Left lung (tissue), 10 donors: ENCODE results near the gene ENO3. TPM values are rescaled to one million over a fixed set of nuclear protein-coding genes. Genes with fewer than 3 reads are reported as not detected.

Source experiments
- ATAC-seq: fragments of 200-7000 bp; cut with Tn5 transposase; one replicate; pipeline ENCODE4 v1.9.1; 2020; ENCODE audit warnings: moderate library complexity
- DNase-seq, 4 donors: peaks; one replicate each; pipeline ENCODE4 v3.0.0-alpha.2; 2013 to 2020
- H3K27ac ChIP-seq, 2 donors: fragments of 200-600 bp; sonication (generic) in 1 of 2; one replicate each; pipeline versions ENCODE4 v1.5.0 to v1.8.0; 2020 to 2021
- H3K27me3 ChIP-seq, 2 donors: fragments of 200-600 bp; sonication (generic) in 1 of 2; one replicate each; pipeline versions ENCODE4 v1.5.0 to v1.8.0; 2020 to 2021
- H3K36me3 ChIP-seq, 2 donors: fragments of 200-600 bp; sonication (generic) in 1 of 2; one replicate each; pipeline versions ENCODE4 v1.5.0 to v1.8.0; 2020 to 2021
- H3K4me1 ChIP-seq, 2 donors: fragments of 200-600 bp; one replicate each; pipeline ENCODE4 v1.8.0; 2021
- H3K4me3 ChIP-seq, 2 donors: fragments of 200-600 bp; sonication (generic) in 1 of 2; one replicate each; pipeline versions ENCODE4 v1.5.0 to v1.8.0; 2020 to 2021; ENCODE audit warnings: mild to moderate bottlenecking in 1 of 2
- H3K9me3 ChIP-seq, 2 donors: fragments of 200-600 bp; sonication (generic) in 1 of 2; one replicate each; pipeline versions ENCODE4 v1.5.0 to v1.8.0; 2020 to 2021
- CTCF ChIP-seq, 2 donors: fragments of 200-600 bp; sonication (generic) in 1 of 2; IDR thresholded peaks; one replicate each; pipeline versions ENCODE4 v1.5.0 to v1.8.0; 2021; ENCODE audit warnings: antibody characterized with exemption in 2 of 2
- intact Hi-C, 2 donors: fragments of 100-400 bp; cut with DNase I; formaldehyde crosslinking; loops; one replicate each; pipeline versions ENCODE4 v1.11.2 to v1.14.2; 2022
- polyA plus RNA-seq, 6 donors: library from polyadenylated mRNA; unstranded; fragments of 120-200 nt; gene quantifications; one replicate each; pipeline ENCODE4 v1.2.1, GENCODE V29; 2013; ENCODE audit not compliant: insufficient read length in 6 of 6
- total RNA-seq, 2 donors: library from RNA; stranded (reverse); fragmentation: NEBNext Ultra II Directional; extraction: Animal tissue kit (Norgen Biotek cat#: 25700); gene quantifications; one replicate each; pipeline ENCODE4 v1.2.1, GENCODE V29; 2021
- donor health status: DM: no; HTN: yes; CAD: no.
- donor health status: DM: no; HTN: no; CAD: no.

The ENO3 gene
- total and polyA plus RNA-seq, 8 donors: 10.7 to 22.4 (median 15.6) TPM

- Histone ChIP-seq H3K27ac (peak overlapping the region in 1 of 2 donors; percentile 37), H3K9me3 (no peaks in the 10 kb centered on the region), H3K4me3 (no peak overlapping the region), H3K4me1 (peaks cover 12 to 69% of the 10 kb centered on the region in 2 donors), H3K36me3 (peaks cover 0 to 73% of the 10 kb centered on the region in 2 donors), H3K27me3 (no peaks in the 10 kb centered on the region)
- ATAC-seq (no peak), DNase-seq (no peak)
- no peak for TF ChIP-seq CTCF (IDR thresholded peaks at IDR 0.05)
- intact Hi-C loops: loop anchor here in 1 of 2 donors (10.0 kb wide), 1 partner anchor 82 kb away; no protein-coding TSS in a partner anchor
Observed at GRCh38 chr17:4982305-4982704, 31.4 kb downstream of the ENO3 start.

- DNase-seq (no peak), ATAC-seq (peak; percentile 5)
- no peak for TF ChIP-seq CTCF (IDR thresholded peaks at IDR 0.05)
- Histone ChIP-seq H3K27me3 (no peaks in the 10 kb centered on the region), H3K36me3 (peaks cover 0 to 33% of the 10 kb centered on the region in 2 donors), H3K4me3 (peak overlapping the region; percentile 94 to 98), H3K27ac (peak overlapping the region; percentile 94), H3K9me3 (no peaks in the 10 kb centered on the region), H3K4me1 (peaks cover 17 to 49% of the 10 kb centered on the region in 2 donors)
- intact Hi-C loops: loop anchor here in 1 of 2 donors (10.0 kb wide), 1 partner anchor 78 kb away; no protein-coding TSS in a partner anchor
Observed at GRCh38 chr17:4986403-4986802, 35.5 kb downstream of the ENO3 start.

- Histone ChIP-seq H3K36me3 (peaks cover 0 to 26% of the 10 kb centered on the region in 2 donors), H3K9me3 (no peaks in the 10 kb centered on the region), H3K4me3 (peak within 1 kb of the TSS; percentile 94 to 98), H3K4me1 (peaks cover 17 to 42% of the 10 kb centered on the region in 2 donors), H3K27ac (peak within 1 kb of the TSS; percentile 94), H3K27me3 (no peaks in the 10 kb centered on the region)
- DNase-seq (peak; percentile 82 to 99 (median 88)), ATAC-seq (peak; percentile 94)
- peak; percentile 69 to 72 for TF ChIP-seq CTCF (IDR thresholded peaks at IDR 0.05)
- intact Hi-C loops: loop anchor here in 1 of 2 donors (10.0 kb wide), 1 partner anchor 78 kb away; no protein-coding TSS in a partner anchor
Observed at GRCh38 chr17:4986951-4987766, 36.2 kb downstream of the ENO3 start, which contains the start of gene CAMTA2. CAMTA2 (minus strand) TSS chr17:4987675; CDS start chr17:4986222, 1,453 bp downstream.

GRCh38 chr17:4987767-4988567 lies 37.0 kb downstream of the ENO3 start:
- peaks cover 17 to 34% of the 10 kb centered on the region in 2 donors for H3K4me1 ChIP-seq
- no peak for TF ChIP-seq CTCF (IDR thresholded peaks at IDR 0.05)
- H3K27ac ChIP-seq: peak overlapping the region; percentile 94
- ATAC-seq: peak; percentile 4
- H3K4me3 ChIP-seq: peak overlapping the region; percentile 94 to 98
- DNase-seq: no peak
- H3K27me3 ChIP-seq: no peaks in the 10 kb centered on the region
- peaks cover 0 to 17% of the 10 kb centered on the region in 2 donors for H3K36me3 ChIP-seq
- no peaks in the 10 kb centered on the region for H3K9me3 ChIP-seq
- intact Hi-C loops: loop anchor here in 1 of 2 donors (10.0 kb wide), 1 partner anchor 77 kb away; no protein-coding TSS in a partner anchor
